GM19238 (cell line): ENCODE data around the gene TMPRSS9.

Experiments used
- DNase-seq: peaks from one replicate; pipeline ENCODE4 v3.0.0; 2011; ENCODE audit warnings: low spot score; ENCODE audit not compliant: insufficient read length

Gene TMPRSS9

GRCh38 chr19:2329149-2329478, 31.0 kb upstream of the TMPRSS9 start:
- no peak for DNase-seq

GRCh38 chr19:2329501-2329916, 30.6 kb upstream of the TMPRSS9 start:
- DNase-seq, result no peak

GRCh38 chr19:2330255-2330631, 29.8 kb upstream of the TMPRSS9 start:
- no peak for DNase-seq

- DNase-seq, result no peak
Measured at GRCh38 chr19:2330632-2331284, 29.3 kb upstream of the TMPRSS9 start.

- no peak for DNase-seq
Measured at GRCh38 chr19:2331601-2332246, 28.3 kb upstream of the TMPRSS9 start.

GRCh38 chr19:2332341-2333026, 27.6 kb upstream of the TMPRSS9 start:
- DNase-seq, result peak; percentile 86

- DNase-seq, result no peak
Measured at GRCh38 chr19:2333027-2333806, 26.8 kb upstream of the TMPRSS9 start.

- DNase-seq, result no peak
Measured at GRCh38 chr19:2333807-2334211, 26.3 kb upstream of the TMPRSS9 start.

- no peak for DNase-seq
Measured at GRCh38 chr19:2334426-2334825, 25.6 kb upstream of the TMPRSS9 start.

- DNase-seq, result no peak
Measured at GRCh38 chr19:2334986-2335846, 24.8 kb upstream of the TMPRSS9 start.

GRCh38 chr19:2335848-2336247, 24.2 kb upstream of the TMPRSS9 start:
- no peak for DNase-seq

GRCh38 chr19:2336528-2337328, 23.3 kb upstream of the TMPRSS9 start:
- DNase-seq, result no peak

- DNase-seq, result no peak
Measured at GRCh38 chr19:2337329-2337707, 22.7 kb upstream of the TMPRSS9 start.

GRCh38 chr19:2338055-2338615, 21.9 kb upstream of the TMPRSS9 start:
- no peak for DNase-seq

- DNase-seq, result no peak
Measured at GRCh38 chr19:2338751-2339643, 21.1 kb upstream of the TMPRSS9 start.

GRCh38 chr19:2339644-2340310, 20.3 kb upstream of the TMPRSS9 start:
- DNase-seq, result no peak

GRCh38 chr19:2340496-2341243, 19.4 kb upstream of the TMPRSS9 start:
- no peak for DNase-seq
